ENCODE results near the gene SDHAF2.

GRCh38 chr11:61491736-61492395 lies 61.9 kb downstream of the SDHAF2 start:
- TF ChIP-seq CTCF (IDR thresholded peaks at IDR 0.05; ENCODE audit: low read length) (no peak), EZH2 (IDR thresholded peaks at IDR 0.05; ENCODE audit: borderline replicate concordance, low read length) (no peak)
